Erythroblast (primary cell): ENCODE results near the gene FUOM.
"Not testable (repeated sequence)": the region's sequence is repeated elsewhere in the genome, so short reads cannot be mapped to it uniquely, and the experiment has no call there.

Source experiments
- DNase-seq, 2 experiments: peaks; one replicate each; lab custom pipeline; 2025; lab: John Stamatoyannopoulos, UW
- GATA1 ChIP-seq: IDR thresholded peaks from 2 replicates; pipeline ENCODE4 v1.6.1; 2011; ENCODE audit warnings: low read depth, mild to moderate bottlenecking, control low read depth, low read length, moderate library complexity
- POLR2A ChIP-seq: IDR thresholded peaks from 2 replicates; pipeline ENCODE4 v1.6.1; 2011; ENCODE audit warnings: mild to moderate bottlenecking, low read length

FUOM gene

GRCh38 chr10:133393401-133394063 lies 35.7 kb upstream of the FUOM start:
- TF ChIP-seq POLR2A = no peak
- TF ChIP-seq GATA1 = no peak
- DNase-seq = no peak

- TF ChIP-seq POLR2A = no peak
- TF ChIP-seq GATA1 = no peak
- DNase-seq = no peak
These were observed 34.1 kb upstream of the FUOM start for GRCh38 chr10:133391761-133392518.

GRCh38 chr10:133391249-133391635 lies 33.4 kb upstream of the FUOM start:
- no peak for DNase-seq
- no peak for TF ChIP-seq GATA1
- TF ChIP-seq POLR2A = no peak

- TF ChIP-seq GATA1 = no peak
- TF ChIP-seq POLR2A = no peak
- DNase-seq = no peak
These were observed 32.9 kb upstream of the FUOM start for GRCh38 chr10:133390597-133391248.

- no peak for TF ChIP-seq GATA1
- no peak for TF ChIP-seq POLR2A
These were observed 31.4 kb upstream of the FUOM start for GRCh38 chr10:133388973-133389818.

GRCh38 chr10:133388236-133388972 lies 30.6 kb upstream of the FUOM start:
- peak; percentile 31 to 39 for DNase-seq
- TF ChIP-seq POLR2A (no peak), GATA1 (no peak)

More at GRCh38 chr10:133388973-133389818, 31.4 kb upstream of the FUOM start:
- DNase-seq = no peak

GRCh38 chr10:133386951-133387350 lies 29.1 kb upstream of the FUOM start:
- DNase-seq = not testable (repeated sequence)

GRCh38 chr10:133385214-133385613 lies 27.4 kb upstream of the FUOM start:
- TF ChIP-seq POLR2A (no peak), GATA1 (no peak)

GRCh38 chr10:133384071-133384470 lies 26.3 kb upstream of the FUOM start:
- no peak for TF ChIP-seq GATA1
- TF ChIP-seq POLR2A = no peak
- no peak for DNase-seq

More at GRCh38 chr10:133385214-133385613, 27.4 kb upstream of the FUOM start:
- no peak for DNase-seq

GRCh38 chr10:133383551-133383950 lies 25.7 kb upstream of the FUOM start:
- TF ChIP-seq POLR2A (no peak), GATA1 (no peak)
- DNase-seq = no peak

- DNase-seq = no peak
- TF ChIP-seq POLR2A (no peak), GATA1 (no peak)
These were observed 23.2 kb upstream of the FUOM start for GRCh38 chr10:133381036-133381435.

GRCh38 chr10:133379801-133380666 lies 22.2 kb upstream of the FUOM start:
- TF ChIP-seq GATA1 (no peak), POLR2A (no peak)
- no peak for DNase-seq
